ENCODE results near the gene LEFTY2.

The LEFTY2 gene

GRCh38 chr1:225887030-225887314 lies 54.0 kb downstream of the LEFTY2 start:
- Histone ChIP-seq H3K27ac (replicated peaks) (no peak overlapping the region), H3K27me3 (ENCODE audit: insufficient read depth, poor library complexity, severe bottlenecking) (no peaks in the 10 kb centered on the region), H3K4me3 (replicated peaks; ENCODE audit: insufficient read depth, low read length) (no peak overlapping the region)
- DNase-seq (ENCODE audit: low read depth in 1 of 2, low spot score in 1 of 2), result no peak
- no peak for TF ChIP-seq POLR2AphosphoS5 (IDR thresholded peaks at IDR 0.05; ENCODE audit: low read depth)
- TF ChIP-seq, protein P1, sequence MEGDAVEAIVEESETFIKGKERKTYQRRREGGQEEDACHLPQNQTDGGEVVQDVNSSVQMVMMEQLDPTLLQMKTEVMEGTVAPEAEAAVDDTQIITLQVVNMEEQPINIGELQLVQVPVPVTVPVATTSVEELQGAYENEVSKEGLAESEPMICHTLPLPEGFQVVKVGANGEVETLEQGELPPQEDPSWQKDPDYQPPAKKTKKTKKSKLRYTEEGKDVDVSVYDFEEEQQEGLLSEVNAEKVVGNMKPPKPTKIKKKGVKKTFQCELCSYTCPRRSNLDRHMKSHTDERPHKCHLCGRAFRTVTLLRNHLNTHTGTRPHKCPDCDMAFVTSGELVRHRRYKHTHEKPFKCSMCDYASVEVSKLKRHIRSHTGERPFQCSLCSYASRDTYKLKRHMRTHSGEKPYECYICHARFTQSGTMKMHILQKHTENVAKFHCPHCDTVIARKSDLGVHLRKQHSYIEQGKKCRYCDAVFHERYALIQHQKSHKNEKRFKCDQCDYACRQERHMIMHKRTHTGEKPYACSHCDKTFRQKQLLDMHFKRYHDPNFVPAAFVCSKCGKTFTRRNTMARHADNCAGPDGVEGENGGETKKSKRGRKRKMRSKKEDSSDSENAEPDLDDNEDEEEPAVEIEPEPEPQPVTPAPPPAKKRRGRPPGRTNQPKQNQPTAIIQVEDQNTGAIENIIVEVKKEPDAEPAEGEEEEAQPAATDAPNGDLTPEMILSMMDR (IDR thresholded peaks at IDR 0.05; ENCODE audit: insufficient read depth, low read length), result no peak
- TF ChIP-seq, protein P2, sequence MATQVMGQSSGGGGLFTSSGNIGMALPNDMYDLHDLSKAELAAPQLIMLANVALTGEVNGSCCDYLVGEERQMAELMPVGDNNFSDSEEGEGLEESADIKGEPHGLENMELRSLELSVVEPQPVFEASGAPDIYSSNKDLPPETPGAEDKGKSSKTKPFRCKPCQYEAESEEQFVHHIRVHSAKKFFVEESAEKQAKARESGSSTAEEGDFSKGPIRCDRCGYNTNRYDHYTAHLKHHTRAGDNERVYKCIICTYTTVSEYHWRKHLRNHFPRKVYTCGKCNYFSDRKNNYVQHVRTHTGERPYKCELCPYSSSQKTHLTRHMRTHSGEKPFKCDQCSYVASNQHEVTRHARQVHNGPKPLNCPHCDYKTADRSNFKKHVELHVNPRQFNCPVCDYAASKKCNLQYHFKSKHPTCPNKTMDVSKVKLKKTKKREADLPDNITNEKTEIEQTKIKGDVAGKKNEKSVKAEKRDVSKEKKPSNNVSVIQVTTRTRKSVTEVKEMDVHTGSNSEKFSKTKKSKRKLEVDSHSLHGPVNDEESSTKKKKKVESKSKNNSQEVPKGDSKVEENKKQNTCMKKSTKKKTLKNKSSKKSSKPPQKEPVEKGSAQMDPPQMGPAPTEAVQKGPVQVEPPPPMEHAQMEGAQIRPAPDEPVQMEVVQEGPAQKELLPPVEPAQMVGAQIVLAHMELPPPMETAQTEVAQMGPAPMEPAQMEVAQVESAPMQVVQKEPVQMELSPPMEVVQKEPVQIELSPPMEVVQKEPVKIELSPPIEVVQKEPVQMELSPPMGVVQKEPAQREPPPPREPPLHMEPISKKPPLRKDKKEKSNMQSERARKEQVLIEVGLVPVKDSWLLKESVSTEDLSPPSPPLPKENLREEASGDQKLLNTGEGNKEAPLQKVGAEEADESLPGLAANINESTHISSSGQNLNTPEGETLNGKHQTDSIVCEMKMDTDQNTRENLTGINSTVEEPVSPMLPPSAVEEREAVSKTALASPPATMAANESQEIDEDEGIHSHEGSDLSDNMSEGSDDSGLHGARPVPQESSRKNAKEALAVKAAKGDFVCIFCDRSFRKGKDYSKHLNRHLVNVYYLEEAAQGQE (IDR thresholded peaks at IDR 0.05; ENCODE audit: insufficient replicate concordance, low read depth), result no peak
- TF ChIP-seq SPI1 (IDR thresholded peaks at IDR 0.05; ENCODE audit: borderline replicate concordance, low read depth), result no peak
- no peak for TF ChIP-seq GABPA (IDR thresholded peaks at IDR 0.05; ENCODE audit: low read depth)

Small RNA genes within 50 kb of the gene (microRNA-seq; reads per million reads assigned to microRNA genes)
- 0.90 reads per million for gene MIR6741
